GM18499 (cell line): ENCODE data around the gene IWS1.
"Not testable (repeated sequence)": the region's sequence is repeated elsewhere in the genome, so short reads cannot be mapped to it uniquely, and the experiment has no call there.

ENCODE experiments used
- ATAC-seq: cut with Tn5 transposase; IDR thresholded peaks from one replicate; pipeline ENCODE4 v1.9.1; 2021; ENCODE audit warnings: moderate number of reproducible peaks; ENCODE audit not compliant: insufficient read depth, unreplicated experiment

IWS1 gene

DNA sequence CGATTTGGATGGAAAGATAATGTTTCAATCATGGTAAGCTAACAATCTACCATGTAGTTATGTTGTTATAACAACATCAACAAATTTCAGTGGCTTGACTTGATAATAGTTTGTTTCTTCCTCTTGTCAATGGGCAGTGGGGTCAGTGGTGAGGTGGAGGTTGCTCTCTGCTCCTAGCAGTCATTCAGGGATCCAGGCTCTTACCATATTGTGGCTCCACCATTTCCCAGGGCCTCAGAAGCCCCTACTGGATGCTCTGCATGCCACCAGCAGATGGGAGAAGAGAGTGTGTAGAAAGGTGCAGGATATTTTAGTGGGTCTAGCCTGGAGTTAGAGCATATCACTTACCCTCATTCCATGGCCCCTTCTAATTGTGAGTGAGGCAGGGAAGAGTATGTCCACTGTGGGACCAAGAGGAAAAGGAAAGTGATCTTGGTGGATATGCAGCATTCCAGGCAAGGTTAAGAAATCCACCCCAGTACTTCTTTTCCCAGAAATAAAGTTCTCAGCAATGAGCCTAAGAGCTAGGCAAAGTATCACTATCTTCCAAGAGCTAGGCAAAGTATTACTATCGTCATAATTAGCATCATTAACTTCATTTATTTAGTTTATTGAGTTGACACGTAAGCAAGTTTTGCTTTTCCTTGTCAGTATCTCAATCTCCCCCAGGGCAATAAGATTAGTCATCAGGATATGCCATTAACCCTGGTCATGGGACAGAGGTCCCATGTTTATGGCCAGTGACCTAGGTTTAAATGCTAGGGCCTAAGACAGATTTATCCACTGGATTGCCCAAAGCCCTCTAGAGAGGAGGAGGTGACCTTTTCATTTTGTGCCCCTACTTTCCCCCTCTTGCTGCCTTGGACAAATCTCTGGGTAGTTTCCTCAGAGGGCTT, 4.2 kb upstream of the IWS1 start:
- no peak for ATAC-seq

DNA sequence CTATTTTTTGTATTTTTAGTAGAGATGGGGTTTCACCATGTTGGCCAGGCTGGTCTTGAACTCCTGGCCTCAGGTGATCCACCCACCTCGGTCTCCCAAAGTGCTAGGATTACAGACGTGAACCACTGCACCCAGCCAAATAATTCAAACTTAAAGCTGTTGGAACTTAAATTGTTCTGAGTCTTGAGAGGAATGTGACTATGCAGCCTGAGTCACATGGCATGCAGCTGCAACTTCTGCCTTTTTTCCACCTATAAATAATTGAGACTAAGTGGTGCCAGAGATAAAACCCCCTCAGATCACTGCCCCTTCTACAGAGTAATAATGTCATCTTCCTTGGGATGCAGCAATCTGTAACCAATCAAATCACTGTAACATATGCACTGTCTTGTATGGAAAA, 3.1 kb upstream of the IWS1 start:
- ATAC-seq = not testable (repeated sequence)

DNA sequence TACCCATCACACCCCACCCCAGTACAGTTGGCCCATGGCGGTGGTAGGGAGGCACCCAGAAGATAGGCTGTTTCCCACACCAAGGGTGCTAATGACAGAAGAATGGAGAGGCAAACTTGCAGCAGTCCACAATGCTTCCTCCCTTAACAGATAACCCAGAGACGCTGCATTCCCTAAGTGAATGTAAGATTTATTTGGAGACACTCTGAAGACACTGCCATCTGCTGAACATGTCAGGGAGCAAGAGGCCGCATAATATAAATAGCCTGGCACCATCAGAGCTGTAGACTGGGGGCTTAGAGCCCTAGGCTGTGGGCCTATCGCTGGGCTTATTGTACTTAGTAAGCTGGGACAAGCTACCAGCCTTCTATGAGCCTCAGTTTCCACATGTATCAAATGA, 2.2 kb upstream of the IWS1 start:
- ATAC-seq = no peak

DNA sequence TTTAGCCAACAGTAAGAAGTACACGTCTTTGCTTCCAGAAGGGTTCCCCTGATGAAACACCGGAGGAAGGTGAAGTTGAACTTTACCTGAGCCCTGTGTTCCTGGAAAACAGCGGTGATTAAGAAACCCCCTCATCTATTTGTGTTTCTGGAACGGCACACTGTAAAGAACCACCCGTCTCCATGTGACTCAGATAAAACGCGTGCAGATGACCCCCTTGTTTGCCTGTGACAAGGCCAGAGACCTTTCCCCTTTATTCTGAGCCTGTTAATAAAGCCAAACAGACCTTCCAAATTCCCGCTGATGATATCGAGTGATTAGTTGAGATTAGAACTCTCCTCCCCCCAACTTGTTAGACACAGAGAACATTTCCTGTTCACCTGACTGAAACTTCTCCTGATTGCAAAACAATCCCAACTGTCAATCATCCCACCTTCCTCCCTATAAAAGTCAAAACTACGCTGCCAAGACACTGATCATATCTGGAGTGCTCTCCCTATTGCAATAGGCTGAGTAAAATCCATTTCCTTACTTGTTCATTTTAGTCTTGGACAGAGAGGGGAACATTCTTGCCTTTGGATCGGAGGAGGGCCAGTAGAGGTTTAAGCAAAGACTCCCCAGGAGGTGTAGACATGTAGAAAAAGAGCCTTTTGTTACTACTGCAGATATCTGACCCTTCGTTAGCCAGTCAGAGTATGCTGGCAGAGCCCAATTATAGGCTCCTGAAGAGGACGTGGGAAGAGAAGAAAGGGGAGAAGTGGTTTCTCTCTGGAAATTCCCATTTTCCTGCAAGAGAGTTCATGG, 914 bp upstream of the IWS1 start:
- no peak for ATAC-seq

DNA sequence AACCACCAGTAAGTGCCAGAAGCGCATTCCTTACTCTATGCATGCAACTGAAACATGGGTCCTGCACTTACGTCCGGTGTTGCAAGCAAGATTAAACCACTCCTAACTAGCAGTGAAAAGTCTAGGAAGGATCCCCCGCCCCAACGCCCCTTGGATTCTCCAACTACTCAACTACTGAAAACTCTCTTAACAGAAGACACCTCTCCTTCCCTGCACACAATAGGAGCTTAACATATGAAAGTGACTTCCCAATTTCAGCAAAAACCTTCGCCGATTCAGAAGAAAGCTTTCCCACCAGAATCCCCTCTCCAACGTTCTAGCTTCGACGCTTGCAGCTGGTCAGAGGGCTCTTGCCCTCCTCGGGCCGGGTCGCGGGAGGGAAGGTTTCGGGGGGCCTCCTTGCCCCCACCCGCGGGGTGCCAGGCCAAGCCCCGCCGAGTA, 578 bp downstream of the IWS1 start:
- ATAC-seq = no peak

DNA sequence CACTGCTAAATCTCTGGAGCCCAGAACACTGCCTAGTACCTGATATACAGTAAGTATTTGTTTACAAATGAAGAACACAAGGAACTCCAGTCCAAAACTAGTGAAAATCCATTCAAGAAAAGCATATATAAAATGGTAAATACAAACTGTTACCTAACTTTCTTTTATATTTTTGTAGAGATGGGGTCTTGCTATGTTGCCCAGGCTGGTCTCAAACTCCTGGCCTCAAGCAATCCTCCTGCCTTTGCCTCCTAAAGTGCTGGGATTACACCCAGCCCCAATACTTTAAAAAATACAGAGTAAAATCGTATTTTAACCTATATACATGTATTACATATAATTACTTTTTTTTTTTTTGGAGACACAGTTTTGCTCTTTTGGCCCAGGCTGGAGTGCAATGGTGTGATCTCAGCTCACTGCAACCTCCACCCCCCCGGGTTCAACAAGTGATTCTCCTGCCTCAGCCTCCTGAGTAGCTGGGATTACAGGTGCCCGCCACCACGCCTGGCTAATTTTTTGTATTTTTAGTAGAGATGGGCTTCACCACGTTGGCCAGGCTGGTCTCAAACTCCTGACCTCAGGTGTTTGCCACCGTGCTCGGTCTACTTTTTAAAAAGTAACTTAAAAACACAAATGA, 2.0 kb downstream of the IWS1 start:
- not testable (repeated sequence) for ATAC-seq

DNA sequence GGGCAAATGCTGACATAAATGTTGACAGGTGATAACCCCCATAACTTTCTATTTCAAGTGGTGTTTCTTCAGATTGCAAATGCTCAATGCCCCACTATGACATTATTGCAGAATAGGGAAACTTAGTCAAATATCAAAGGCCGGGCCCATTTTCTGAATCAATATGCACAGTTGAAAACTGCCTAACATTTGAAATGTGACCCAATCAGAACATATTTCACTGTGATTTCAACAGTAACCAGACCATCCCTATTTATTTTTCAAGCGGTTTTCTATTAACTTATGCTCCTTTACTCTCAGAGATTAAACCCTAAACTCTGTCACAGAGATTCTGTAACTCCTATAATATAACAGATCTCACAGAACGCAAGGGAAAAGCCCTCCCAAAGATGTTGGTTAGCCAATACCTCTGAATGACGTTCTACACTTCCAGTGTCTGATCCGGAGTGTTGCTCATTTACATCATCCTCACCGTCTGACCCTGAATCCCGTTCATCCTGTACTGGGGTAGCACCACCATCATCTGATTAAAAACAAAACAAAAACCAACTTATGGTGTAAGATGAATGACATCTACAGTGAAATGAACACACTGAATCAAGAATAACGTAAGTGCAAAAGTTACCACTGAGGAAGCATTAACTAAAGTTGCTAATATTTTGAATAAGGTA, 2.9 kb downstream of the IWS1 start:
- no peak for ATAC-seq

DNA sequence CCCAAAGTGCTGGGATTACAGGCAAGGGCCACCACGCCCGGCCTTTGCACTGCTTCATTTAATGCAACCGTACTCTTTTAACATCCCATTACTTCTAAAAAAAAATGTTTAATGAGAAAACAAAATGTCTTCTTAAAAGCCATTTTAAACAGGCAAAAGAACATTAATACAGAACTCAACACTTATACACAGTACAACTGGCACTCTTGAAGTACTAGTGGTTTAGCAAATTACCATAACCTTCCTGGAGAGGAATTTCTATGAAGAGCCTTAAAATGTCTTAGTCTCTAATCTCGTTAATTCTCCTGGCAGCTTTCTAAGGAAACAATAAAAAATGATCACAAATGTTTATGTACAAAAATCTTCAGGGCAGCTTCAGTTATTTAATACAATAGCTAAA, 5.9 kb downstream of the IWS1 start:
- ATAC-seq = no peak

DNA sequence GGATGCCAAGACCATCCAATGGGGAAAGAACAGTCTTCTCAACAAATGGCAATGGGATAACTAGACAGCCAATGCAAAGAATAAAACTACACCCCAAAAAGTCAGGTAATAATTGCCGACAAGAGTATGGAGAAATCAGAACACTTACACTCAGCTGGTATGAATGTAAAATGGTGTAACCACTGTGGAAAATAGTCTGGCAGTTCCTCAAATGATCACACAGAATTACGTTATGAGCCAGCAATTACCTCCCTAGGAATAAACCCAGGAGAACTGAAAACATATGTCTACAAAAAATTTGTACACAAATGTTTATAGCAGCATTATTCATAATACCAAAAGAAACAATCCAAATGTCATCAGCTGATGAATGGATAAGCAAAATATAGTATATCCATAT, 8.8 kb downstream of the IWS1 start:
- no peak for ATAC-seq

DNA sequence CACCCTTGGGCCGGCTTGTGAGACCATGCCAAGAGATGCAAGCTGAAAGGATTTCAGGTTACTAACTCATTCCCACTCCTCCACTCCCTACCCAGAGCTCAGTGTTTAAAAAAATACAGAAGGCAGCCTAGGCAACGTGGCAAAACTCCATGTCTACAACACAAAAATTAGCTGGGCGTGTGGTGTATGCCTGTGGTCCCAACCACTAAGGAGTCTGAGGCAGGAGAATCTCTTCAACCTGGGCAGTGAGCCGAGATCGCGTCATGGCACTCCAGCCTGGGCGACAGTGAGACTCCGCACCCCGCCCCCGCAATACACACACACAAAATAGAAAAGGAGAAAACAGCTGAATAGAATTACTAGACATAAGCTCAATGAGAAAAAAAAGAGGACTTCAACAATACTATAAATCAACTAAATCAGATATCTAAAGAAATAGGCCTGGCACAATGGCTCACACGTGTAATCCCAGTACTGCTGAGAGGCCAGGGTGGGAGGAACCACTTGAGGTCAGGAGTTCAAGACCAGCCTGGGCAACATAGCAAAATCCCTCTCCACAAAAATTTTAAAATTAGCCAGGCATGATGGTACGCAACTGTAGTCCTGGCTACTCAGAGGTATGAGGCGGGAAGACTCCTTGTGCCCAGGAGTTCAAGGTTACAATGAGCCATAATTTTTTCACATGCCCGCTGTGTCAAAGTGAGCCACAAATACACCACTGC, 10.1 kb downstream of the IWS1 start:
- no peak for ATAC-seq

DNA sequence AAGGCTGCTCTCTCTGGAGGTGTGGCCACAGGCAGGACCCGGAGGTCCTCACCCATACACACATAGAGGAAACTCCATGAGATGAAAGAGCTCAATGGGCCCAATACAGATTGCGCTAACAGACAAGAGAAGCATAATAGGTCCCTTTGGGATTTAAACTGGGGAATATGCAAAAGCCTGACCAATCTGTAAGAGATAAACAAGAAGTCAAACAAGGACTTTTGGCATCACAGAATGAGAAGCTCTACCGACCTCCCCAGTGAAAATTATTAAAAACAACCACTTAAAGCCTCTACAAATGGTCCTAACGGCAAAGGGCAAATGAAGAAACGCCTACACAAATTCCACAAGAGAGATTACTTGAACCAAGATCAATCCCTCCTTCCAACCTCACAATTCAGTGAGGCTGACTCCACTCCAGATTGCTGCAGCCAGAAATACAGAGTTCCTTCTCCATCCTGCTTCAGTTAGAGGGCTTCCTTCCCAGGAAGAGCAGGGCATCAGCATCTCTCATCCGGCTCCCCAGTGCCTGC, 10.8 kb downstream of the IWS1 start:
- no peak for ATAC-seq

DNA sequence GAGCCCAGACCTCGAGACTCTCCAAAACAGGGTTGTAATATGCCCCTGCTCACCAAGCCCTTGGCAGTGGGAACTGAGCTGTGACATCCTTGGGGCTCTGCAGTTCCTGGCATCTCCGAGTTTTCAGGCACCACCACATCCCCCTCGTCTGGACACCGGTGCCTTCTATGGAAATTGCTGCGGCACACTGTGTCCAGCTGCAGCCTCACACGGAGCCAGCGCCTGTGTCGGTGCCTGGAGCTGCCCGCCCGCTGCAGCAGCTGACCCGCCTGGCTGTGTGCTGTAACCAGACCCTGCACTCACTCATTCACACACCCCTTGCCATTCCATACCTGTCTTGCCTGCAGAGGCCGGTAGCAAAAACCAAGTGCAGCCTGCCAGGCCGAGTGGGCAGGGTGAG, 11.8 kb downstream of the IWS1 start:
- no peak for ATAC-seq

DNA sequence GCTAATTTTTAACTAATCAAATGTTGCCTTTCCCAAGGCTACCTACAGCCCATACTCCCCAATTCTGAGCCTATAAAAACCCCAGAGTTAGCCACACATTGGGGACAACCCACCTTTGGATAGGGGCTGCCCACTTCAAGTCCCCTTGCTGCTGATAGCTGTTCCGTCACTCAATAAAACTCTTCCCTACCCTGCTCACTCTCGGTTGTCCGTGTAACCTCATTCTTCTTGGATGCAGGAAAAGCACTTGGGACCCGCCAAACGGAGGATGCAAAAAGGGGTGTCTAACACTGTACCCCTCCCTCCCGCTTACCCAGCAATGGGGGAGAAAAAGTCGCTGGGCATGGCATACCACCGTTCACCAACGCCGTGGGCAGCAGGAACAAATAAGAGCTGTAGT, 12.2 kb downstream of the IWS1 start:
- no peak for ATAC-seq

DNA sequence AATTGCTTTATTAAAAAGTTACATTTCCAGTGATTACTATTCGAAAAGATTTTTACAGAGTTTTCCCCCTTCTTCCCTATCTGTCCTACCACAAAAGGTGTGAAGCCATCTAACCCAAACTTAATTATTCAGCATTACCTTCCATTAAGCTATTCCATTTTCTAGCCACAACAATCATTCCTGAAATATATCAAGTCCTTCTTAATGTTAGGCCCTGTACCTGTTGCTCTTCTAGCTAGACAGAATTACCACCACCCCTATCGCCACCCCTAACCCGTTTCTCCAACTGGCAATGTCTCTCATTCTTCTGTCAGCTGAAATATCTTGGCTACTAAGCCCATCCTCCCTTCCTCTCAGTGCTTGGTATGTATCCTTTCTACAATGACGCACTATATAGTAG, 13.9 kb downstream of the IWS1 start:
- no peak for ATAC-seq

DNA sequence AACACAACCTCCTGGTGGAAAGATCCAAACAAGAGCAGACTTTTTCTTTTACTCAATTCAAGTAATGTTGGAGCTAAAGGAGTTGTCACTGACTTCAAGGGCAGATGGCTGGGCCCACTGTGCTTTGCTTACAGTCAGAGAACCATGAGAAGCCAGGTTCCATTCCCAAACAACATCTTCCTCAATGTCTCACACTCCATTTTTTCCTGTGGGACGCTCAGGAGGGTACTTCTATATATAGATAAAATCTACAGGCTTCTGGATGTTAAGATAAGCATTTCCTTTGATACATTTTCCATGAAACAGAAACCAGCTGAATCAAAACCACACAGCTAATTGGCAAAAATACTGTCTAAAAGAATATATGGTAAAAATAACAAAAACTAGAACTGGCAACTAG, 14.4 kb downstream of the IWS1 start:
- ATAC-seq = no peak

DNA sequence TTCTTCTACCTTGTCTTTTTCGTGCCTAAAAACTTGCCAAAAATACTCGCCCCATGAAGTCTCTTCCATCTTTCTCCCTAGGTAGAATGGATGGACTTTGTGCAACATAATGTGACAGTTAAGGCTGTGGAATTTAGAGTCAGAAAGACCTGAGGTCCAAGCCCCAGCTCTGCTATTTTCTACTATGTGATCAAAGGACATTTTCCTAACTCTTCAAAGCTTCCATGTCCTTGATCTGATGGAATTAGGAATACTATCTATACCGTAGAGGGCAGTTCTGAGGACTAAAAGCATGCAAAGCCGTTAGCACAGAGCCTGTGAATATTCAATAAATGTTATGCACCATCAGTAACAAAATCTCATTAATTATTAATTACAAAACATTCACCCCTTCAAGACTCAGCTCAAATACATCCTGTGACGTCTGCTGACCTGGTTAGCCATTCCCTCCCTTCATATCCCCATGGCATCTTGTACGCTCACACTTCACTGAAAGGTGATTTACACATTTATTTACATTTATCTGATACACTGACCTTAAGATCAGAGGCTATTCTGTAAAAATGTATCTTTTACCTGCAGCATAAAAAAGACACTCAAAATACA, 15.1 kb downstream of the IWS1 start:
- ATAC-seq = no peak

DNA sequence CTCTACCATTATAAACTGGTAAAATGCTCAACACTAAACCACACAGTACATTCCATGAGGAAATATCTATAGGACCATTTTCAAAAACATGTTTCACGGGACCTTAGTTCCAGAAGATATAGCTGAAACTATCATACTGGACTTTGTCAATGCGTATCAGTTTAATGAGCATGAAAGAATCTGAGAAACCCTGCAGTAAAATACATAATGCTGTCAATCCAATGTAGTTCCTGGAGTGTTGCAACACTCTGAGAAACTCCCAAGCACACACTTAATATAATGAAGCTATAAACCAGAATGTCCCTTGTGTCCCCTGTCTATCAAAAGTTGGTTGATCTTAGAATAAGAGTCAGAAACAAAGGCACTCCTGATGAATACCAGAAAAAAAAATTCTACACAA, 16.2 kb downstream of the IWS1 start:
- no peak for ATAC-seq

DNA sequence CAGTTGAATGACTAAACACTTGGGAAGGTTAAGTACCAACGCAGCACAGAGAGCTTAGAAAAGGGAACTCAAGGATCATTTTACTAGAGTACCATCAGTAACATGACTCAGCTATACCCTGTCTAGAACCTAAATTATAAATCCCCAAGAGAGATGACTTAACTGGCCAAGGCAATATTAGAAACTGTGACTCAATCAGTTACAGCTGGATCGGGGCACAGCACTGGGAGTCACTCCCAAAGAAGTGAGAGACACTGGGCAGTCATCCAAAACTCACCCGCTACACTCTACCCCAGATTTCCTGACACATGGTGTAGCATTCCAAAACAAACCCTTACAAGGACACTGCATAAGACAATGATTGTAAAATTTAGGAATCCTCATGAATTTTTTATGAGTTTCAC, 17.7 kb downstream of the IWS1 start:
- ATAC-seq = peak; percentile 55

DNA sequence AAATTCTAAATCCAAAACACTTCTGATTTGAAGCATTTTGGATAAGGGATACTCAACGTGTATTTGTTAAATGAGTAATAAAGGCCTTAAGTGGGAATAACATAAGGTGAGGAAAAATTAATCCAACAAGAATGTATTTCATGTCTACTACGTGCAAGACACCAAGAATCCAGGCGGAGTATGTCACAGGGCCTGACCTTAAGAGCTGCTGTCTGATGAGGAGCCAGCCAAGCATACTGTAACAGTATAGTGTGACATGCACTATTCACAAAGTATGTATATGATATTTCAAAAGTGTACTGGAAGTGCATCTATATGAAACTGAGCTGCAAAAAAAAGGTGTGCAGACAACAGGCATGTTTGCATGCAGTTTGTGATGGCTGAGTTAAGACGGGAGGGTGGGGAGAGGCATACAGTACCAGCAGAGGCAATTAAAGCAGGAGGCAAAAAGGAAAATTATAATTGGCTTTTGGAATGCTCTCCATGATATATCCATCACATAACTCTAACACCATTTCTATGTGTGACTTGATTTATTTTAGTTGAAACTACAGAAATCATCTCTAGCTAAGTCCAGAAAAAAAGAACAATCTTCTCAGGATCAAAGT, 18.2 kb downstream of the IWS1 start:
- ATAC-seq = no peak
